ENCODE data around the gene GHITM.

DNA sequence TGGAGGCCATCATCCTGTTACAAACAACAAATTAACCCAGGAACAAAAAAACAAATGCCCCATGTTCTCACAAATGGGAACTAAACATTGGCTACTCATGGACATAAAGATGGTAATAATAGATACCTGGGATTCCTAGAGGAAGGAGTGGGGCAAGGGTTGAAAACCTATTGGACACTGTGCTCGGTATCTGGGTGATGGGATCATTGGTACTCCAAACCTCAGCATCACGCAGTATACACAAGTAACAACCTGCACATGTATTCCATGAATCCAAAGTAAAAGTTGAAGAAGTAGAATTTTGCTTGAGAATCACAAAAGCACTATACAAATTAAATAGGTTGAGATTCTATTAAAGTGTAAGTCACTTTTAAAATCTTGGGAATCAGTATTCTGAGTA, 16.7 kb downstream of the GHITM start:
- TF ChIP-seq, protein P1, sequence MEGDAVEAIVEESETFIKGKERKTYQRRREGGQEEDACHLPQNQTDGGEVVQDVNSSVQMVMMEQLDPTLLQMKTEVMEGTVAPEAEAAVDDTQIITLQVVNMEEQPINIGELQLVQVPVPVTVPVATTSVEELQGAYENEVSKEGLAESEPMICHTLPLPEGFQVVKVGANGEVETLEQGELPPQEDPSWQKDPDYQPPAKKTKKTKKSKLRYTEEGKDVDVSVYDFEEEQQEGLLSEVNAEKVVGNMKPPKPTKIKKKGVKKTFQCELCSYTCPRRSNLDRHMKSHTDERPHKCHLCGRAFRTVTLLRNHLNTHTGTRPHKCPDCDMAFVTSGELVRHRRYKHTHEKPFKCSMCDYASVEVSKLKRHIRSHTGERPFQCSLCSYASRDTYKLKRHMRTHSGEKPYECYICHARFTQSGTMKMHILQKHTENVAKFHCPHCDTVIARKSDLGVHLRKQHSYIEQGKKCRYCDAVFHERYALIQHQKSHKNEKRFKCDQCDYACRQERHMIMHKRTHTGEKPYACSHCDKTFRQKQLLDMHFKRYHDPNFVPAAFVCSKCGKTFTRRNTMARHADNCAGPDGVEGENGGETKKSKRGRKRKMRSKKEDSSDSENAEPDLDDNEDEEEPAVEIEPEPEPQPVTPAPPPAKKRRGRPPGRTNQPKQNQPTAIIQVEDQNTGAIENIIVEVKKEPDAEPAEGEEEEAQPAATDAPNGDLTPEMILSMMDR (conservative IDR thresholded peaks at IDR 0.05; ENCODE audit: low read depth, low read length) = no peak
- no peak for TF ChIP-seq EZH2 (IDR thresholded peaks at IDR 0.05; ENCODE audit: borderline replicate concordance, low read depth, low read length, poor library complexity, severe bottlenecking)
